GM23248 (cell line): ENCODE measurements around the gene EEF1A2.
"Not testable (repeated sequence)": the region's sequence is repeated elsewhere in the genome, so short reads cannot be mapped to it uniquely, and the experiment has no call there.

Experiments used
- EZH2 ChIP-seq: fragments of 200-600 bp; sonication (generic); IDR thresholded peaks from 2 replicates; pipeline ENCODE4 v1.6.1; 2018; ENCODE audit warnings: antibody characterized with exemption, mild to moderate bottlenecking; ENCODE audit not compliant: insufficient read depth, poor library complexity, severe bottlenecking
- EZH2phosphoT487 ChIP-seq: fragments of 200-600 bp; sonication (generic); IDR thresholded peaks from 2 replicates; pipeline ENCODE4 v1.6.1; 2018; ENCODE audit warnings: antibody characterized with exemption, moderate library complexity, mild to moderate bottlenecking, low read depth; ENCODE audit not compliant: insufficient read depth

GRCh38 chr20:63514520-63514919 is 15.6 kb upstream of the EEF1A2 start:
- TF ChIP-seq EZH2, EZH2phosphoT487: not testable (repeated sequence)
